Stimulated activated CD4-positive, alpha-beta T cell treated with anti-CD3 and anti-CD28 coated beads, TNF-alpha, amount 100 ng/mL, for 48 hours (primary cell): Measurements from ENCODE around the gene CDAN1.

ENCODE experiments used
- DNase-seq, 3 donors: peaks; one replicate each; pipeline ENCODE4 v3.0.0-alpha.2; 2020; ENCODE audit warnings: low read depth in 3 of 3

The CDAN1 gene

GRCh38 chr15:42733027-42733426 is 3.9 kb downstream of the CDAN1 start:
- no peak for DNase-seq

GRCh38 chr15:42732095-42732827 is 4.7 kb downstream of the CDAN1 start:
- no peak for DNase-seq

- DNase-seq = no peak
Observed at GRCh38 chr15:42731461-42731860, 5.5 kb downstream of the CDAN1 start.

- DNase-seq = no peak
Observed at GRCh38 chr15:42730536-42730935, 6.4 kb downstream of the CDAN1 start.

- DNase-seq = no peak
Observed at GRCh38 chr15:42730135-42730534, 6.8 kb downstream of the CDAN1 start.

- no peak for DNase-seq
Observed at GRCh38 chr15:42729409-42729808, 7.5 kb downstream of the CDAN1 start.

- DNase-seq = no peak
Observed at GRCh38 chr15:42728972-42729371, 8.0 kb downstream of the CDAN1 start.

- DNase-seq = no peak
Observed at GRCh38 chr15:42728560-42728959, 8.4 kb downstream of the CDAN1 start.

GRCh38 chr15:42727750-42728381 is 9.1 kb downstream of the CDAN1 start:
- DNase-seq = no peak

GRCh38 chr15:42726114-42726513 is 10.8 kb downstream of the CDAN1 start:
- no peak for DNase-seq

GRCh38 chr15:42725331-42725903 is 11.5 kb downstream of the CDAN1 start:
- DNase-seq = no peak

- no peak for DNase-seq
Observed at GRCh38 chr15:42724276-42724675, 12.7 kb downstream of the CDAN1 start.

GRCh38 chr15:42723068-42723467 is 13.9 kb downstream of the CDAN1 start:
- DNase-seq = no peak

- no peak for DNase-seq
Observed at GRCh38 chr15:42721916-42722315, 15.0 kb downstream of the CDAN1 start.

GRCh38 chr15:42721016-42721415 is 15.9 kb downstream of the CDAN1 start:
- no peak for DNase-seq

GRCh38 chr15:42720071-42720470 is 16.9 kb downstream of the CDAN1 start:
- DNase-seq = no peak

- DNase-seq = no peak
Observed at GRCh38 chr15:42719043-42719442, 17.9 kb downstream of the CDAN1 start.

GRCh38 chr15:42716626-42717025 is 20.3 kb downstream of the CDAN1 start:
- no peak for DNase-seq

GRCh38 chr15:42716125-42716524 is 20.8 kb downstream of the CDAN1 start:
- DNase-seq = no peak

- no peak for DNase-seq
Observed at GRCh38 chr15:42712584-42712983, 24.3 kb downstream of the CDAN1 start.

- no peak for DNase-seq
Observed at GRCh38 chr15:42711746-42712145, 25.2 kb downstream of the CDAN1 start.

GRCh38 chr15:42710662-42711061 is 26.3 kb downstream of the CDAN1 start:
- DNase-seq = no peak

- no peak for DNase-seq
Observed at GRCh38 chr15:42707873-42708544, 28.9 kb downstream of the CDAN1 start.
